GM23338 (cell line): Measurements from ENCODE around the gene BAMBI. TPM values are rescaled to one million over a fixed set of nuclear protein-coding genes. Genes with fewer than 3 reads are reported as not detected.
A peak's percentile ranks its signal among the peaks of the same experiment; 100 is the strongest.

Source experiments
- ATAC-seq: fragments of 200-7000 bp; cut with Tn5 transposase; 3 replicates; pipeline ENCODE4 v1.9.1; 2020
- DNase-seq: peaks from one replicate; pipeline ENCODE4 v3.0.0-alpha.2; 2015; ENCODE audit warnings: low spot score
- H2AFZ ChIP-seq: fragments of 200-600 bp; sonication (generic); 2 replicates; pipeline ENCODE4 v1.8.0; 2016; ENCODE audit warnings: antibody characterized with exemption, mild to moderate bottlenecking, moderate library complexity
- H3F3A ChIP-seq: fragments of 200-600 bp; sonication (generic); replicated peaks from 2 replicates; pipeline ENCODE4 v1.8.0; 2017; ENCODE audit warnings: antibody characterized with exemption, mixed run types, low read depth
- H3K27ac ChIP-seq: fragments of 200-600 bp; sonication (generic); 2 replicates; pipeline ENCODE4 v1.6.1; 2016; ENCODE audit warnings: low read depth
- H3K27me3 ChIP-seq: fragments of 200-600 bp; sonication (generic); 2 replicates; pipeline ENCODE4 v1.8.0; 2016; ENCODE audit warnings: mild to moderate bottlenecking, mixed run types, moderate library complexity; ENCODE audit not compliant: insufficient read depth
- H3K36me3 ChIP-seq: fragments of 200-600 bp; sonication (generic); 2 replicates; pipeline ENCODE4 v1.8.0; 2016; ENCODE audit warnings: mild to moderate bottlenecking; ENCODE audit not compliant: insufficient read depth
- H3K4me1 ChIP-seq: fragments of 200-600 bp; sonication (generic); 2 replicates; pipeline ENCODE4 v1.8.0; 2016; ENCODE audit warnings: mild to moderate bottlenecking, moderate library complexity; ENCODE audit not compliant: insufficient read depth
- H3K4me2 ChIP-seq: fragments of 200-600 bp; sonication (generic); 2 replicates; pipeline ENCODE4 v1.7.1; 2017; ENCODE audit warnings: mixed run types
- H3K4me3 ChIP-seq: fragments of 200-600 bp; sonication (generic); 2 replicates; pipeline ENCODE4 v1.6.1; 2016; ENCODE audit warnings: mixed run types
- H3K79me2 ChIP-seq: fragments of 200-600 bp; sonication (generic); replicated peaks from 2 replicates; pipeline ENCODE4 v1.8.0; 2017; ENCODE audit warnings: mild to moderate bottlenecking; ENCODE audit not compliant: insufficient read depth
- H3K9me2 ChIP-seq: fragments of 200-600 bp; sonication (generic); 2 replicates; pipeline ENCODE4 v1.8.0; 2017; ENCODE audit not compliant: insufficient read depth
- H4K20me1 ChIP-seq: fragments of 200-600 bp; sonication (generic); replicated peaks from 2 replicates; pipeline ENCODE4 v1.8.0; 2017; ENCODE audit warnings: mild to moderate bottlenecking; ENCODE audit not compliant: insufficient read depth
- H3K27ac Mint-ChIP-seq: 2 replicates; pipeline ENCODE4 v1.8.0; 2020; ENCODE audit warnings: inconsistent platforms, mild to moderate bottlenecking, moderate library complexity, mixed read lengths
- H3K27me3 Mint-ChIP-seq: 3 replicates; pipeline ENCODE4 v1.8.0; 2022; ENCODE audit warnings: low read depth, mild to moderate bottlenecking, moderate library complexity, mixed read lengths, inconsistent platforms; ENCODE audit not compliant: insufficient read depth, poor library complexity
- H3K36me3 Mint-ChIP-seq: 3 replicates; pipeline ENCODE4 v1.8.0; 2021; ENCODE audit warnings: low read depth, mild to moderate bottlenecking, inconsistent platforms, moderate library complexity, mixed read lengths
- H3K4me1 Mint-ChIP-seq: 3 replicates; pipeline ENCODE4 v1.8.0; 2020; ENCODE audit warnings: mild to moderate bottlenecking, inconsistent platforms, mixed read lengths
- H3K4me3 Mint-ChIP-seq: 3 replicates; pipeline ENCODE4 v1.8.0; 2021; ENCODE audit warnings: moderate library complexity, mild to moderate bottlenecking, inconsistent platforms, mixed read lengths
- H3K9me3 Mint-ChIP-seq: 3 replicates; pipeline ENCODE4 v1.8.0; 2020; ENCODE audit warnings: moderate library complexity, mild to moderate bottlenecking, inconsistent platforms, mixed read lengths
- CREB1 ChIP-seq: fragments of 250-450 bp; sonication (Bioruptor Pico); IDR thresholded peaks from 2 replicates; pipeline ENCODE4 v1.5.0; 2020; ENCODE audit warnings: low read depth, mild to moderate bottlenecking, moderate library complexity
- CTCF ChIP-seq, 2 experiments: fragments of 200-600 bp in 1 of 2; sonication (generic) in 1 of 2; conservative IDR thresholded peaks; 2 replicates each; pipeline versions ENCODE4 v1.5.1 to v1.6.1; 2016 to 2017; ENCODE audit warnings: antibody characterized with exemption in 2 of 2, low read depth in 2 of 2, mild to moderate bottlenecking in 2 of 2, moderate library complexity in 1 of 2
- ETS1 ChIP-seq: IDR thresholded peaks from 2 replicates; pipeline ENCODE4 v1.6.1; 2016; ENCODE audit warnings: antibody characterized with exemption
- EZH2 ChIP-seq: fragments of 200-600 bp; sonication (generic); IDR thresholded peaks from one replicate; pipeline ENCODE4 v1.8.0; 2017; ENCODE audit warnings: antibody characterized with exemption, mild to moderate bottlenecking, low read depth; ENCODE audit not compliant: unreplicated experiment
- EZH2phosphoT487 ChIP-seq: fragments of 200-600 bp; sonication (generic); IDR thresholded peaks from one replicate; pipeline ENCODE4 v1.8.1; 2018; ENCODE audit warnings: antibody characterized with exemption; ENCODE audit not compliant: unreplicated experiment
- JUNB ChIP-seq: IDR thresholded peaks from one replicate; pipeline ENCODE4 v1.6.1; 2016; ENCODE audit warnings: antibody characterized with exemption; ENCODE audit not compliant: unreplicated experiment
- REST ChIP-seq: IDR thresholded peaks from one replicate; pipeline ENCODE4 v1.6.1; 2018; ENCODE audit warnings: antibody characterized with exemption; ENCODE audit not compliant: unreplicated experiment
- STAT1 ChIP-seq: IDR thresholded peaks from one replicate; pipeline ENCODE4 v1.6.1; 2016; ENCODE audit warnings: antibody characterized with exemption; ENCODE audit not compliant: unreplicated experiment
- ZNF114 ChIP-seq: fragments of 250-450 bp; sonication (Bioruptor Pico); IDR thresholded peaks from 2 replicates; pipeline ENCODE4 v1.5.0; 2020; ENCODE audit warnings: mild to moderate bottlenecking, moderate library complexity
- ZNF331 ChIP-seq: fragments of 250-450 bp; sonication (Bioruptor Pico); IDR thresholded peaks from 2 replicates; pipeline ENCODE4 v1.5.0; 2020; ENCODE audit warnings: low read depth, mild to moderate bottlenecking, moderate library complexity
- polyA plus RNA-seq: library from polyadenylated mRNA; unstranded; fragments of >200 nt; fragmentation: Nextera tagmentation; extraction: Ambion mirVana; gene quantifications from 2 replicates; pipeline ENCODE4 v1.2.1, GENCODE V29; 2016
- total RNA-seq: library from RNA; depleted of rRNA; stranded (reverse); fragments of >200 nt; shearing (Covaris generic); gene quantifications from 2 replicates; pipeline ENCODE4 v1.2.3, GENCODE V29; 2014
- TF ChIP-seq, protein P1 (sequence below): fragments of 250-450 bp; sonication (Bioruptor Pico); IDR thresholded peaks from 2 replicates; pipeline ENCODE4 v1.5.0; 2020; ENCODE audit warnings: mild to moderate bottlenecking, moderate library complexity

Gene BAMBI
- total and polyA plus RNA-seq, 2 experiments from 2014 or later = 20.1 to 37.5 TPM

DNA sequence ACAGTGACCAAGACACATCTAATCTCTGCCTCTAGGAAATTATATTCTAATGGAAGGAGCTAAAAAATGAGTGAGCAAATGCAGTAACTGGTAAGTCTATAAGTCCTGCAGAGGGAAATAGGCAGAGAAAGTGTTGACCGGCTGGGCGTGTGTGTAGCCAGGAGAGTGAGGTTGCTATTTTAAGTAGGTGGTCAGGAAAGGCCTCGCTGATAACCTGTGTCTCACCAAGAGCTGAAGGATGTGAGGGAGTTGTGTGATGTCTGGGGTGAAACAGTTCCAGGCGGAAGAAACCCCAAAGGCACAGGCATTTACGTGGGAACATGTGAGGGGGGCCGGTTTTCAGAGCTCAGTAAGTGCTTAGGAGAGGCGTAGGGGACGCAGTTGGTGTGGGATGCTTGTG lies 54.8 kb downstream of the BAMBI start:
- Histone ChIP-seq H3K36me3 (no peaks in the 10 kb centered on the region), H3K27ac (no peak overlapping the region), H2AFZ (peak overlapping the region; percentile 23; the same call in 1 of the 2 replicates), H4K20me1 (no peaks in the 10 kb centered on the region), H3K79me2 (no peaks in the 10 kb centered on the region), H3K9me2 (peaks cover 7% of the 10 kb centered on the region; the same call in 1 of the 2 replicates), H3K4me3 (no peak overlapping the region), H3K4me2 (no peak overlapping the region), H3K27me3 (no peaks in the 10 kb centered on the region), H3F3A (no peaks in the 10 kb centered on the region), H3K4me1 (no peaks in the 10 kb centered on the region)
- H3K4me1 Mint-ChIP-seq = no peaks in the 10 kb centered on the region; the same call in 2 of the 3 replicates
- H3K4me3 Mint-ChIP-seq = no peak overlapping the region
- no peak for ATAC-seq
- no peak for DNase-seq
- TF ChIP-seq EZH2 = no peak
- no peak for TF ChIP-seq REST
- TF ChIP-seq CREB1 (CRISPR knock-in tag) = no peak
- TF ChIP-seq, protein P1, sequence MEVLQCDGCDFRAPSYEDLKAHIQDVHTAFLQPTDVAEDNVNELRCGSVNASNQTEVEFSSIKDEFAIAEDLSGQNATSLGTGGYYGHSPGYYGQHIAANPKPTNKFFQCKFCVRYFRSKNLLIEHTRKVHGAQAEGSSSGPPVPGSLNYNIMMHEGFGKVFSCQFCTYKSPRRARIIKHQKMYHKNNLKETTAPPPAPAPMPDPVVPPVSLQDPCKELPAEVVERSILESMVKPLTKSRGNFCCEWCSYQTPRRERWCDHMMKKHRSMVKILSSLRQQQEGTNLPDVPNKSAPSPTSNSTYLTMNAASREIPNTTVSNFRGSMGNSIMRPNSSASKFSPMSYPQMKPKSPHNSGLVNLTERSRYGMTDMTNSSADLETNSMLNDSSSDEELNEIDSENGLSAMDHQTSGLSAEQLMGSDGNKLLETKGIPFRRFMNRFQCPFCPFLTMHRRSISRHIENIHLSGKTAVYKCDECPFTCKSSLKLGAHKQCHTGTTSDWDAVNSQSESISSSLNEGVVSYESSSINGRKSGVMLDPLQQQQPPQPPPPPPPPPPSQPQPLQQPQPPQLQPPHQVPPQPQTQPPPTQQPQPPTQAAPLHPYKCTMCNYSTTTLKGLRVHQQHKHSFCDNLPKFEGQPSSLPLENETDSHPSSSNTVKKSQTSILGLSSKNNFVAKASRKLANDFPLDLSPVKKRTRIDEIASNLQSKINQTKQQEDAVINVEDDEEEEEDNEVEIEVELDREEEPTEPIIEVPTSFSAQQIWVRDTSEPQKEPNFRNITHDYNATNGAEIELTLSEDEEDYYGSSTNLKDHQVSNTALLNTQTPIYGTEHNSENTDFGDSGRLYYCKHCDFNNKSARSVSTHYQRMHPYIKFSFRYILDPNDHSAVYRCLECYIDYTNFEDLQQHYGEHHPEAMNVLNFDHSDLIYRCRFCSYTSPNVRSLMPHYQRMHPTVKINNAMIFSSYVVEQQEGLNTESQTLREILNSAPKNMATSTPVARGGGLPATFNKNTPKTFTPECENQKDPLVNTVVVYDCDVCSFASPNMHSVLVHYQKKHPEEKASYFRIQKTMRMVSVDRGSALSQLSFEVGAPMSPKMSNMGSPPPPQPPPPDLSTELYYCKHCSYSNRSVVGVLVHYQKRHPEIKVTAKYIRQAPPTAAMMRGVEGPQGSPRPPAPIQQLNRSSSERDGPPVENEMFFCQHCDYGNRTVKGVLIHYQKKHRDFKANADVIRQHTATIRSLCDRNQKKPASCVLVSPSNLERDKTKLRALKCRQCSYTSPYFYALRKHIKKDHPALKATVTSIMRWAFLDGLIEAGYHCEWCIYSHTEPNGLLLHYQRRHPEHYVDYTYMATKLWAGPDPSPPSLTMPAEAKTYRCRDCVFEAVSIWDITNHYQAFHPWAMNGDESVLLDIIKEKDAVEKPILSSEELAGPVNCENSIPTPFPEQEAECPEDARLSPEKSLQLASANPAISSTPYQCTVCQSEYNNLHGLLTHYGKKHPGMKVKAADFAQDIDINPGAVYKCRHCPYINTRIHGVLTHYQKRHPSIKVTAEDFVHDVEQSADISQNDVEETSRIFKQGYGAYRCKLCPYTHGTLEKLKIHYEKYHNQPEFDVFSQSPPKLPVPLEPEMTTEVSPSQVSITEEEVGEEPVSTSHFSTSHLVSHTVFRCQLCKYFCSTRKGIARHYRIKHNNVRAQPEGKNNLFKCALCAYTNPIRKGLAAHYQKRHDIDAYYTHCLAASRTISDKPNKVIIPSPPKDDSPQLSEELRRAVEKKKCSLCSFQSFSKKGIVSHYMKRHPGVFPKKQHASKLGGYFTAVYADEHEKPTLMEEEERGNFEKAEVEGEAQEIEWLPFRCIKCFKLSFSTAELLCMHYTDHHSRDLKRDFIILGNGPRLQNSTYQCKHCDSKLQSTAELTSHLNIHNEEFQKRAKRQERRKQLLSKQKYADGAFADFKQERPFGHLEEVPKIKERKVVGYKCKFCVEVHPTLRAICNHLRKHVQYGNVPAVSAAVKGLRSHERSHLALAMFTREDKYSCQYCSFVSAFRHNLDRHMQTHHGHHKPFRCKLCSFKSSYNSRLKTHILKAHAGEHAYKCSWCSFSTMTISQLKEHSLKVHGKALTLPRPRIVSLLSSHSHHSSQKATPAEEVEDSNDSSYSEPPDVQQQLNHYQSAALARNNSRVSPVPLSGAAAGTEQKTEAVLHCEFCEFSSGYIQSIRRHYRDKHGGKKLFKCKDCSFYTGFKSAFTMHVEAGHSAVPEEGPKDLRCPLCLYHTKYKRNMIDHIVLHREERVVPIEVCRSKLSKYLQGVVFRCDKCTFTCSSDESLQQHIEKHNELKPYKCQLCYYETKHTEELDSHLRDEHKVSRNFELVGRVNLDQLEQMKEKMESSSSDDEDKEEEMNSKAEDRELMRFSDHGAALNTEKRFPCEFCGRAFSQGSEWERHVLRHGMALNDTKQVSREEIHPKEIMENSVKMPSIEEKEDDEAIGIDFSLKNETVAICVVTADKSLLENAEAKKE (CRISPR knock-in tag) = no peak
- TF ChIP-seq CTCF (conservative IDR thresholded peaks at IDR 0.05; ENCODE audit: low read depth in 2 of 2) = no peak
- no peak for TF ChIP-seq JUNB
- TF ChIP-seq STAT1 = no peak
- TF ChIP-seq ETS1 = no peak
- TF ChIP-seq ZNF331 (CRISPR knock-in tag) = no peak
- no peak for TF ChIP-seq ZNF114
- no peak for TF ChIP-seq EZH2phosphoT487
- H3K27me3 Mint-ChIP-seq = peaks cover 3% of the 10 kb centered on the region
- H3K9me3 Mint-ChIP-seq = 0 out of 3 replicates have a peak, but pooled peaks cover 3% of the 10 kb centered on the region
- no peaks in the 10 kb centered on the region; the same call in 2 of the 3 replicates for H3K36me3 Mint-ChIP-seq
- no peak overlapping the region for H3K27ac Mint-ChIP-seq
